Hippocampal formation (tissue), 2 donors: Measurements from ENCODE around the gene CYP2F1.
"Not testable (repeated sequence)": the region's sequence is repeated elsewhere in the genome, so short reads cannot be mapped to it uniquely, and the experiment has no call there.

ENCODE experiments used
- DNase-seq, 2 donors: peaks; one replicate each; lab custom pipeline; 2025; lab: John Stamatoyannopoulos, UW

The CYP2F1 gene, protein sequence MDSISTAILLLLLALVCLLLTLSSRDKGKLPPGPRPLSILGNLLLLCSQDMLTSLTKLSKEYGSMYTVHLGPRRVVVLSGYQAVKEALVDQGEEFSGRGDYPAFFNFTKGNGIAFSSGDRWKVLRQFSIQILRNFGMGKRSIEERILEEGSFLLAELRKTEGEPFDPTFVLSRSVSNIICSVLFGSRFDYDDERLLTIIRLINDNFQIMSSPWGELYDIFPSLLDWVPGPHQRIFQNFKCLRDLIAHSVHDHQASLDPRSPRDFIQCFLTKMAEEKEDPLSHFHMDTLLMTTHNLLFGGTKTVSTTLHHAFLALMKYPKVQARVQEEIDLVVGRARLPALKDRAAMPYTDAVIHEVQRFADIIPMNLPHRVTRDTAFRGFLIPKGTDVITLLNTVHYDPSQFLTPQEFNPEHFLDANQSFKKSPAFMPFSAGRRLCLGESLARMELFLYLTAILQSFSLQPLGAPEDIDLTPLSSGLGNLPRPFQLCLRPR

DNA sequence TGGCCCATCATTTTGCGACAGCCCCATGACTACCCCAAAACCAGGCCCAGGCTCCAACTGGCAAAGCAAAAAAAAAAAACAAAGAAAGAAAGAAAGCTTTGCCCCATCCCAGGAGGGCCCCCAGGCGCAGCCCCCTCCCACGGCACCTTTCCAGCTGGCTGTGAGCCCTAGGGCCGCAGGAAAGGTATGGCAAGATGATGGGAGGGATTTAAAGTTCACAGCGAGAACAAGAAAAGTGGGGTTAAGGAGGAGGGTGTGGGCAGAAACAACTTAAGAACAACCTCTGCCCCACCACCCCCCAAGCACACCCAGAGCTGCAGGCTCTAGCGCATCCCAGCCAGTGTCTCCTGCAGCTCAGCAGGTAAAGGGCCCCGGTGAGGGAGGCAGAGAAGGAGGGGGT is at the start of gene CYP2F1:
Gene CYP2F1, plus strand, starts transcription at position 301 of the 400 bp plus-strand sequence. CDS start 1,757 bp downstream, outside the sequence.
- DNase-seq: no peak

DNA sequence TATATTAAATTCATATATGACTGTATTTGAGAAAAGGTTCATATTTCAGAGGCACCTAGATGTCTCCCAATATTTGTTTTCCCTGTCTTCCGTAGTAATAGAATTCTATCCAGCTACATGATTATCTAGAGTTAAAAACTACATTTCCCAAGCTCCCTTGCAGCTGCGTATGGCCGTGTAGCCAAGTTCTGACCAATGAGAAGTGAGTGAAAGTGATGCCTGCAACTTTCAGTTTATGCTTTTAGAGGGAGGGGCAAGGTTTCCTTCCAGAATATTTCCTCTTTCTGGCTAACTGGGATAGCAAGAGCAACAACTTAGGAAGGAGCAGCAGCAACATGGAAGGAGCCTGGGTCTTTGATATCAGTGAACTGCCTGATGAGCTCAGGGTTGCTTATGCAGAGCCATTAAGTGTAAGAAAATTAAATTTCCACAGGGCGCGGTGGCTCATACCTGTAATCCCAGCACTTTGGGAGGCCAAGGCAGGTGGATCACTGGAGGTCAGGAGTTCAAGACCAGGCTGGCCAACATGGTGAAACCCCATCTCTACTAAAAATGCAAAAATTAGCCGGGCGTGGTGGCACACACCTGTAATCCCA is 49.2 kb upstream of the CYP2F1 start:
- no peak for DNase-seq

DNA sequence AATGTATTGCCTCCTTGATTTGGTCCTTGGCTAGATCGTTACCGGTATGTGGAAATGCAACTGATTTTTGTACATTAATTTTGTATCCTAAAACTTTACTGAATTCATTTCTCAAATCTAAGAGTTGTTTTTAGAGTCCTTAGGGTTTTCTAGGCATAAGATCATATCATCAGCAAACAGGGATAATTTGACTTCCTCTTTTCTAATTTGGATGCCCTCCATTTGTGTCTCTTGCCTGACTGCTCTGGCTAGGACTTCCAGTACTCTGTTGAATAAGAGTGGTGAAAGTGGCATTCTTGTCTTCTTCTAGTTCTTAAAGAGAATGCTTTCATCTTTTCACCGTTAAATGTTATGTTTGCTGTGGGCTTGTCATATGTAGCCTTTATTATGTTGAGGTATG is 37.9 kb upstream of the CYP2F1 start:
- no peak for DNase-seq

DNA sequence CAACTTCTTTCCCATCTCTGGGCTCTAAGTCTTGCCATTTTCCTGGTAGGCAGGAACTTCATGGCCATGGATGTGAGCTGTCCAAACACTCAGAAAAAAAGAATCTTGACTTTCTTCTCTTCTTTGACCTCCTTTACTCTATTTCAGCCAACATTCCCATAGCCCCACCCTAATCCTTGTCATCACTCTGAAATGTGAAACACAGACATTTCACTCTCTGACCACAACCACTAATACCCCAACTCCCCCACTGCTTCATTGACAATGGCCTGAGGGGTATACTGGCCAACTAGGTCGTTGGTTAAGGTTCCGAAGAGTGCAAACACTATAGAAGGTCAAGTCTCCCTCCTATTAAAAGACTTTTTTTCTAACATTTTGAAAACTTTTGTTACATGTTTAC is 30.7 kb upstream of the CYP2F1 start:
- no peak for DNase-seq

DNA sequence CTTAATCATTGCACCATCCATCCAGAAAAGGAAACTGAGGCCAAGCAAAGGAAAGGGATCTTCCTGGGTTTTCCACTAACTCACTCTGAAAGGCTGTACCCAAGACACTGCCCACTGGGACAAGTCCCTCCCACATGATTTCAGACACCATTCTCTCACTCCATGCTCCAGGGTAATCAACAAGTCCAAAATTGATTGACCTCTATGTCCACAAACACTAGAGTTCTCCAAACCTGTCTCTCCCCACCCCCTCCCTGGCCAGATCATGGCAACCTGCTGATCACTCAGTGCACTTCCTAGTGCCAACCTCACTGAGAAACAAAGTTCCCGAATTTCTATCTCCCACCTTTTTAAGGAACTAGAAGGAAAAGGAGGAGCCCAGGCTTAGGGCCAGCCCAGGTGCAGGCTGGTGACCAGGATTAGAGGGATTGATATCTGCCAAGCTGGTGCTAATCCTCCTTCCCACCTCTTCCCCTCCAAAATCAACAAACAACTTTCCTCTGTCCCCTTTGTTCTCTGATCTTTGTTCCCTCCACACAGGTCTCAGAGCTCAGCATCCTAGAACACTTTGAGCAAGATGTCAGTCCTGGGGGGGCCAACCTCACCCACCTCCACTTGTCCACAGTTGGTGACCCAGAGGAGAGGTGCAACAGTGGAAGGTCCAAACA is 28.4 kb upstream of the CYP2F1 start:
- no peak for DNase-seq

DNA sequence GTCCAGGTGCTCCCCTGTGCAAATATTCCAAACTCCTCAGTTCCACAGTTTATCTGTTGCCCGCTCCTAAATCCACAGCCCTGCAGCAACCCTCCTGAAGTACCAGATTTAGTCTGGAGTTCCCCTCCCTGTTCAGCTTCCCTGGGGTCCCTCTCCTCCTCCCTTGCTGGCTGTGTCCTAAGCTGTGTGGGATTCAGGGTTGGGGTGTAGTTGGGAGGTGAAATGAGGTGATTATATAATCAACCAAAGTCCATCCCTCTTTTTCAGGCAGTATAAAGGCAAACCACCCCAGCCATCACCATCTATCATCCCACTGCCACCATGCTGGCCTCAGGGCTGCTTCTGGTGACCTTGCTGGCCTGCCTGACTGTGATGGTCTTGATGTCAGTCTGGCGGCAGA is 26.1 kb upstream of the CYP2F1 start, which contains the start of gene CYP2A13:
Gene CYP2A13, plus strand, starts transcription at position 301 of the 400 bp plus-strand sequence. Its CDS starts 21 bp downstream, at position 322.
- no peak for DNase-seq

DNA sequence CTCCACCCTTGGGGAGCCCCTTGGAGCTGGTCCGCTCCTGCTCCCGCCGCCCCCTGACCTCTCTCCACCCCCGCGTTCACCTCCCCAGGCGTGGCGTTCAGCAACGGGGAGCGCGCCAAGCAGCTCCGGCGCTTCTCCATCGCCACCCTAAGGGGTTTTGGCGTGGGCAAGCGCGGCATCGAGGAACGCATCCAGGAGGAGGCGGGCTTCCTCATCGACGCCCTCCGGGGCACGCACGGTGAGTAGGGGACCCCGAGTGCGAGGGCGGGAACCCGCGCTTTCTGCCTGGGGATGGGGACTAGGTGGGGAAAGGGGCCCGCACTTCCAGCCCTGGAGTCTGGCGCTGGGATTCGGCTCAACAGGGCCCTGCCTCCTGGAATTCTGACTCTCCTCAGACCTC is 24.3 kb upstream of the CYP2F1 start:
- DNase-seq: no peak

DNA sequence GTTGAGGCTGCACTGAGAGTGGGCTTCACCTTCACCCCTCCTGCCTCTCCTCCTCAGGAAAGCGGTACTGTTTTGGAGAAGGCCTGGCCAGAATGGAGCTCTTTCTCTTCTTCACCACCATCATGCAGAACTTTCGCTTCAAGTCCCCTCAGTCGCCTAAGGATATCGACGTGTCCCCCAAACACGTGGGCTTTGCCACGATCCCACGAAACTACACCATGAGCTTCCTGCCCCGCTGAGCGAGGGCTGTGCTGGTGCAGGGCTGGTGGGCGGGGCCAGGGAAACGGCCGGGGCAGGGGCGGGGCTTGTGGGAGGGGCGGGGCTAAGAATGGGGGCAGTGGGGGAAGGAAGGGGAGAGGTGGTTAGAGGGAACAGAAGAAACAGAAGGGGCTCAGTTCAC is 18.5 kb upstream of the CYP2F1 start:
- DNase-seq: no peak

DNA sequence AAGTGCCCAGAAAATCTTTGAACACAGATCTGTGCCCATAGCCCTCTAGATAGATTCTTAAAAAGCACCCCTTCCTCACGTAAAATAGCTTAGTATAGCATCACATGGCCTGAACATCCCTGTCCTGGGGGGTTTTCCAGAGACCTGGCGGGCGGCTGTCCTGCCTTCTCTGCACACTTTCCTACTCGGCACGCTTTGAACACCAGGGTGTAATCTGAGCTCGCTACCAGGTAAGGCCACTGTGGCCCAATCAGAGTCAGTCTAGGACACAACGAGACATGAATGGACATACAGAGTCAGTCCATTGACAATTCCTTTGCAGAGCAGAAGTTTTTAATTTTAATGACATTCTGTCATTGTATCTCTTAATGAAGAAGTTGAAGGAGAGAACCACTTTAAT is 17.9 kb upstream of the CYP2F1 start:
- DNase-seq: no peak

DNA sequence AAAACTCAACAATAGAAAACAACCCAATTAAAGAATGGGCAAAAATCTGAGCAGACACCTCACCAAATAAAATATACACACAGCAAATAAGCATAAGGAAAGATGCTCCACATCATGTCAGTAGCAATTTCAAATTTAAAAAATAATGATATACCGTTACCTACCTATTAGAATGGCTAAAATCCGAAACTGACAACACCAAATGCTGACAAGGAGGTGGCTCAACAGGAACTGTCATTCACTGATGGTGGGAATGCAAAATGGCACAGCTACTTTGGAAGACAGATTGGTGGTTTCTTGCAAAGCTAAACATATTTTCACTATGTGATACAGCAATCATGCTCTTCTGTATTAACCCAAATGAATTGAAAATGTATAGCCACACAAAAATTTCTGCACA is 16.9 kb upstream of the CYP2F1 start:
- no peak for DNase-seq

DNA sequence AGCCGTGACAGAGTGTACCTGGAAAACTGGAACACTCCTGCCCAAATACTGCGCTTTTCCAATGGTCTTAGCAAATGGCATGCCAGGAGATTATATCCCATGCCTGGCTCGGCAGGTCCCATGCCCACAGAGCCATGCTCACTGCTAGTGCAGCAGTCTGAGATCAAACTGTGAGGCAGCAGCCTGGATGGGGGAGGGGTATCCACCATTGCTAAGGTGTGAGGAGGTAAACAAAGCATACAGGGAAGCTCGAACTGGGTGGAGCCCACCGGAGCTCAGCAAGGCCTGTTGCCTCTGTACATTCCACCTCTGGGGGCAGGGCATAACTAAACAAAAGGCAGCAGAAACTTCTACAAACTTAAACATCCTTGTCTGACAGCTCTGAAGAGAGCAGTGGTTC is 15.5 kb upstream of the CYP2F1 start:
- no peak for DNase-seq

DNA sequence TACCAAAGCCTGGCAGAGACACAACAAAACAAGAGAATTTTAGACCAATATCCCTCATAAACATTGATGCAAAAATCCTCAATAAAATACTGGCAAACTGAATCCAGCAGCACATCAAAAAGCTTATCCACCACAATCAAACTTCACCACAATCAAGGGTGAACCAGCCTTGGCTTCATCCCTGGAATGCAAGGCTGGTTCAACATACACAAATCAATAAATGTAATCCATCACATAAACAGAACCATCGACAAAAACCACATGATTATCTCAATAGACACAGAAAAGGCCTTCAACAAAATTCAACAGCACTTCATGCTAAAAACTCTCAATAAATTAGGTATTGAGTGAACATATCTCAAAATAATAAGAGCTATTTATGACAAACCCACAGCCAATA is 12.0 kb upstream of the CYP2F1 start:
- not testable (repeated sequence) for DNase-seq

DNA sequence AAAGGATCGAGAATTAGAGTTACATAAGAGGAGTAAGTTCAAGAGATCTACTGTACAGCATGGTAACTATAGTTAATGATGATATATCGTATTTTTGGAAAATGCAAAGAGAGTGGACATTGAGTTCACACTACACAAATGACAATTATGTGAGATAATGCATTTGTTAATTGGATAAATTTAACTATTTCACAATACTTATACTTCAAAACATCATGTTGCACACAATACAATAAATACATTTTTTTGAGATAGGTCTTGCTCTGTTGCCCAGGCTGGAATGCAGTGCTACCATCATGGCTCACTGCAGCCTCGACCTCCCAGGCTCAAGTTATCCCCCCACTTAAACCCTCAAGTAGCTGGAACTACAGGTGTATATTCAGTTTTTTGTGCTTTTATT is 8.1 kb upstream of the CYP2F1 start:
- DNase-seq: no peak

DNA sequence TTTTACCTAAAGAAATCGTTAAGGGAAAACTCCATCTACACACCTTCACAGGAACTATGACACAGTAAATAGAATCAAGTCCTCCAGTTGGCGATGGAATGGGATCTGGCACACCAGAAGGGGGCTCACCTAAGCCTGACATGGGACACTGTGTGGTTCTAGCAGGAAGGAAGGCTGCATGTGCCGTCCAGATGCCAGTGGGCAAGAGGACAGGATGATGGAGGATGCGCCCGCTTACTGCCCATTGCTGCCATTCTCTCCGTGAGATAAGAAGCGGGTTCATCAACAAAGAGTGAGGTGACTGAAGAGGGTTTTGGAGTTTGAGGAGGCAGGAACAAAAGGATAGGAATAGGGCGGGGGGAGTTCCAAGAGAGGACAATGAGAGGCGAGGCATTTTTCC is 2.9 kb upstream of the CYP2F1 start:
- no peak for DNase-seq

DNA sequence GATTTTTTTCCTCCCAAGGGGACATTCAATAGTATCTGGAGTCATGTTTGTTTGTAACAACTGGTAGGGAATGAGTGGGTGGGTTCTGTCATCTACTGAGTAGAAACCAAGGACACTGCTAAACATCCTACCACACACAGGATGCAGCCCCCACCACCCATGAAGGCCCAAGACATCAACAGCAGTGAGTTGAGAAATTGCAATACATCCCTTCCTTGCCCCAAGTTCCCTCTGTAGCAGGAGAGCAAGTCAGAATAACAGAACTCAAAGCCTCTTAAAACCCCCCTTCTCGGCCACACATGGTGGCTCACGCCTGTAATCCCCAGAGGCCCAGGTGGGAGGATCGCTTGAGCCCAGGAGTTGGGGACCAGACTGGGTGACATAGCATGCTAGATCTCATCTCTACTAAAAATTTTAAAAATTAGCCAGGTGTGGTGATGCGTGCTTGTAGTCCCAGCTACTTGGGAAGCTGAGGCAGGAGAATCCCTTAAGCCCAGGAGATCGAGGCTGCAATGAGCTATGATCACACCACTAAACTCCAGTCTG is 2.4 kb upstream of the CYP2F1 start:
- DNase-seq: no peak

DNA sequence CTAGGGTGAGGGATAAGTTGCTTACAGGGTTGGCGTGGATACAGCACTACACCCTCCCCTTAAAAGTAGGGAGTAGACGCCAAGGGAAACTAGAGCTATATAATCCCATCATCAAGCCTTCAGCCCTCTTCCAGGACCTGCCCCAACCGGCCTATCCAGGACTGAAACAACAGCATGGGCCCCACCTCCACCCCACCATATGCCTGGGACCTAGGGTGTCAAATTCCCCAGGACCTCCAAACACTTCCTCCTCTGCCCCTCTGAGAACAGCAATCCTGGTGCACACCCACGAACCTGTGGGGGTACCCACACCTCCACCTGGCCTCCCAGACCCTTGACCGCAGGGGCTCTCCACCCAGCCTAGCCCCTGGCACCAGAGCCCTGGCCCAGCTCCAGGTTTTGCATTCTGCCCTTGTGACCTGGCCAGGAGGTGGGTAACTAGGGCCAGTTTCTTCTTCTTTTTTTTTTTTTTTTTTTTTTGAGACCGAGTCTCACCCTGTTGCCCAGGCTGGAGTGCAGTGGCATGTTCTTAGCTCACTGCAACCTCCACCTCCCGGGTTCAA is 1.4 kb upstream of the CYP2F1 start:
- DNase-seq: no peak

DNA sequence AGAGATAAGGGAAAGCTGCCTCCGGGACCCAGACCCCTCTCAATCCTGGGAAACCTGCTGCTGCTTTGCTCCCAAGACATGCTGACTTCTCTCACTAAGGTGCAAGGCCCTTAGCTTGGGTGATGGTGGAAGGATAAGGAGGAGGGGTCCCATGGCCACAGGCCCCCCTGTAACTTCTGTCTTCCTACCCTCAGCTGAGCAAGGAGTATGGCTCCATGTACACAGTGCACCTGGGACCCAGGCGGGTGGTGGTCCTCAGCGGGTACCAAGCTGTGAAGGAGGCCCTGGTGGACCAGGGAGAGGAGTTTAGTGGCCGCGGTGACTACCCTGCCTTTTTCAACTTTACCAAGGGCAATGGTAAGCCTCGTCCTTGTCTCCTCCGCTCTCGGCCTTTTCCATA is 2.0 kb downstream of the CYP2F1 start:
- no peak for DNase-seq

DNA sequence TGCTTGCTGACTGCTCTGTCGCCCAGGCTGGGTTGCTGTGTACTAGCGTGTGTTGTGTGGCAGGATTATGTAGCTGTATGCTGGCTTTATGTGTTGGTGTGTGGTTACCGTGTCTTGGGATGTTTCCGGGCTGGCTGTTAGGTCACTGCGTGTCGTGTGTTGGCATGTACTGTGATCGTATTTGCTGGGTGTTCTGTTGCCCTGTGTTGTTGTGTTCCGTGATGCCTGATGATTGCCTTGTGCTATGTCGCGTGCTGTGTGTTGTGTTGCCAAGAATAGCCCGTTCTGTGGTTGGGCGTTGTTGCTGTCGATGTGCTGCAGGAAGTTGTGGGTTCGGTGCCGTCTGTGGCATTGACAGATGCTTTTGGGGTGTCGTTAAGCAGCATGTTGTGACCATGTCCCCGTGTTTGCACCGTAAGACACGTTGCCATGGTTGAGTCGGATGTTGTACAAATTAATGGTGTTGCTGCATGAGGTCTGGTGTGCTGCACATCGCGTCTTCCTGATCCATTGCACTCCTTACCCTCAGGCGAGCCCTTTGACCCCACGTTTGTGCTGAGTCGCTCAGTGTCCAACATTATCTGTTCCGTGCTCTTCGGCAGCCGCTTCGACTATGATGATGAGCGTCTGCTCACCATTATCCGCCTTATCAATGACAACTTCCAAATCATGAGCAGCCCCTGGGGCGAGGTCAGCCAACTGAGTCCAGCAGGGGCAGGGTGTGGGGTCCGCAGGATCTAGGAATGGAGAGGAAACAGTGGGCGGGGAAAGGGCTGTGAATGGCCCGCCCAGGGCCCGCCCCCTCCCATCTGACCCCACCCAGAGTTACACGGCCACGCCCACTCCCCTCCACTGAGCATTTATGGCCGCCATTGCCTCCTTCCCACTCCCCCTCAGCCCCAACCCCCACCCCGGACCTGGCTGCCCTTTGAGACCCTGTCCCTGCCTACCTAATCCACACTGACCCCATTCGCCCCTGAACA is 7.0 kb downstream of the CYP2F1 start:
- DNase-seq: not testable (repeated sequence)

DNA sequence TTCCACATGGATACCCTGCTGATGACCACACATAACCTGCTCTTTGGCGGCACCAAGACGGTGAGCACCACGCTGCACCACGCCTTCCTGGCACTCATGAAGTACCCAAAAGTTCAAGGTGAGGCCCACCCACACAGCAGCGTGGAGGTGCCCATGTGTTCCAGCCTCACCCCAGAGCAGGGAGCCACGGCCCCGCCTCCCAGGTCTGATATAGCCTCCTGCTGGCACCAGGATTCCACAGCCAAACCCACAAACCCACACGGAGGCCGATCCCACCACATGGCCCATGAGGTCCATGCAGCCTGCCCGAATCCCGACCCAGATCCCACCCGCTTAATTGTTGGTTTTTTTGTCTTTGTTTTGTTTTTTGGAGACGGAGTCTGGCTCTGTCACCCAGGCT is 8.6 kb downstream of the CYP2F1 start:
- DNase-seq: not testable (repeated sequence)

DNA sequence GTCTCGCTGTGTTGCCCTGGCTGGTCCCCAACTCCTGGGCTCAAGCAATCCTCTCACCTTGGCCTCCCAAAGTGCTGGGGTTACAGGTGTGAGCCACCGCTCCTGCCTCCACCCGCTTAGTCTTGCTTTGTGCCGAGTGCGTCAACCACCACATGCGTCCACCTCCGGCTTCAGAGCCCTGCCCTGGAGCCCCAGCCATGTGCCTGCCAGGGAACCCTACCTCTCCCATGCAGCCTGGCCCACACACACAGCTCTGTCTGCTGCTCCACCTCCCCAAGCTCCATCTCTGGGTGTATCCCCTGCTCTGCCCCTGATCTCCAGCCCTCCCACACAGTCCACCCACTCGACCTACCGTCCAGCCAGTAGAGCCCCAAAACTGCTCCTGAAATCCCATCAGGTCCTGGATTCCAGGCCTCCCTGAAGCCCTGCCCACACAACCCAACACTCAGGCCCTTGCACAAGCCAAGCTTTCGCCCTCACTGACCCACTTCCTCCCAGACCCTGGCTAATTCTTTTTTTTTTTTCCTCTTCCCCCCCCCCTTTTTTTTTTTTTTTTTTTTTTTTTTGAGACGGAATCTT is 9.6 kb downstream of the CYP2F1 start:
- no peak for DNase-seq
